Stimulated activated naive CD8-positive, alpha-beta T cell treated with anti-CD3 and anti-CD28 coated beads, Interleukin-15, Interleukin-2, amounts not matched to agents 100 ng/mL and 50 ng/mL, for 24 hours (primary cell): ENCODE measurements around the gene PPP1CC.
"Not testable (repeated sequence)": the region's sequence is repeated elsewhere in the genome, so short reads cannot be mapped to it uniquely, and the experiment has no call there.

ENCODE experiments used
- H3K27ac Mint-ChIP-seq: one replicate; pipeline ENCODE4 v1.8.0; 2021; ENCODE audit warnings: mild to moderate bottlenecking, mixed read lengths
- H3K27me3 Mint-ChIP-seq: one replicate; pipeline ENCODE4 v1.8.0; 2021; ENCODE audit warnings: mixed read lengths
- H3K36me3 Mint-ChIP-seq: one replicate; pipeline ENCODE4 v1.8.0; 2021; ENCODE audit warnings: low read depth, mixed read lengths
- H3K4me1 Mint-ChIP-seq: one replicate; pipeline ENCODE4 v1.8.0; 2021; ENCODE audit warnings: low read depth, mixed read lengths
- H3K4me3 Mint-ChIP-seq: one replicate; pipeline ENCODE4 v1.8.0; 2021; ENCODE audit warnings: mild to moderate bottlenecking, mixed read lengths
- H3K9me3 Mint-ChIP-seq: one replicate; pipeline ENCODE4 v1.8.0; 2021; ENCODE audit warnings: mixed read lengths

PPP1CC gene

DNA sequence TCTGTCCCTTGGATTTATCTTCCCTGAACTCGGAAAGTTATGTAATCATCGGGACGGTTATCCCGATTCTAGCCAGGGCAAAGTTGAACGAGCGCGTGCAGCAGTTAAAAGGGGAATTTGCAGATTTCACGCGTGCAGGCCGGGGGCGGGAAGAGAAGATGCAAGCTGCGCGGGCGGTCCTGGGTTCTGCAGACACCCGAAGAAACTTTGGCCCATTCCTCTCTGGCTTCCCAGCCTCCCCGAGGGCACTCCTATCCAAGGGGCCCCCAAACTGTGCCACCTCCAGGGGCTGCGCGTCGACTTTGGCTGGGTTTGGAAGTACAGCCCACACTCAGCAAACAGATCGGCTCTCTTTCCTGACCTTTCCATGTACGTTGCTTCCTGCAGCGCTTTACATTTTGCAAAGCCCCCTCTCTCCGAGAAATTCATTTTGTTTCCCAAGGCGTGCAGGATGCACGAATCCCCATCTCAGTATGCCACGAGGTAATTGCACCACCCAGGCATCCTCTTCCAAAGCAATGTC, 941 bp upstream of the PPP1CC start:
- H3K4me1 Mint-ChIP-seq: peaks cover 37% of the 10 kb centered on the region
- no peaks in the 10 kb centered on the region for H3K27me3 Mint-ChIP-seq
- H3K36me3 Mint-ChIP-seq: peaks cover 28% of the 10 kb centered on the region
- H3K27ac Mint-ChIP-seq: peak overlapping the region; percentile 88
- H3K4me3 Mint-ChIP-seq: peak overlapping the region; percentile 98
- no peaks in the 10 kb centered on the region for H3K9me3 Mint-ChIP-seq

DNA sequence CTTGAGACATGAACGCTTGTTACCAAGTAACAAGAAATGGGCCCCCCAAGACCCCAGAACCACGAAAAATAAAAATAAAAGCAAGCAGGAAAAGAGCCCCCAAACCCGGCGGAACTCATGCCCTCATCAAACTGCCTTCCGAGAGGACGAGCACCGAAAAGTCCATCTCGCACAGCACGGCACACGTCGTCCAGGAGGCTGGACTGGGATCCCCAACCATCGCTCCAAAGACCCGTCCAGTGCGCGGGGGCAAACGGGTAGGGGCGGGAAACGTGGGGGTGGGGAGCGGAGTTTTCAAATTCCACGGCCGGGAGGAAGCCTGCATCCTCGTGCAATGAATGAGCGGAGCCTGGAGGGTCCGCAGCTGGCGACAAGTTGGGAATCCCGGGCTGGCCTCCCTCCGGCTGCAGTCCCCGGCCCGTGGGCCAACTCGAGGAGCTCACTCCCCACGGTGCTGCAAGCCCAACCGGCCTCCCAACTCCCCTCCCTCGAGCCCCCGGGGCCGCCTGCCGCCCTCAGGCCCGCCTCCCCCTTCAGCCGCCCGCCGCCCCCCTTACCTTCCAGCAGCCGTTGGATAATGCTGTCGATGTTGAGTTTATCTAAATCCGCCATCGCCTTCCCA, 484 bp downstream of the PPP1CC start:
- peak overlapping the region; percentile 98 for H3K27ac Mint-ChIP-seq
- peaks cover 50% of the 10 kb centered on the region for H3K4me1 Mint-ChIP-seq
- no peaks in the 10 kb centered on the region for H3K9me3 Mint-ChIP-seq
- no peaks in the 10 kb centered on the region for H3K27me3 Mint-ChIP-seq
- H3K4me3 Mint-ChIP-seq: peak overlapping the region; percentile 98
- H3K36me3 Mint-ChIP-seq: peaks cover 33% of the 10 kb centered on the region

DNA sequence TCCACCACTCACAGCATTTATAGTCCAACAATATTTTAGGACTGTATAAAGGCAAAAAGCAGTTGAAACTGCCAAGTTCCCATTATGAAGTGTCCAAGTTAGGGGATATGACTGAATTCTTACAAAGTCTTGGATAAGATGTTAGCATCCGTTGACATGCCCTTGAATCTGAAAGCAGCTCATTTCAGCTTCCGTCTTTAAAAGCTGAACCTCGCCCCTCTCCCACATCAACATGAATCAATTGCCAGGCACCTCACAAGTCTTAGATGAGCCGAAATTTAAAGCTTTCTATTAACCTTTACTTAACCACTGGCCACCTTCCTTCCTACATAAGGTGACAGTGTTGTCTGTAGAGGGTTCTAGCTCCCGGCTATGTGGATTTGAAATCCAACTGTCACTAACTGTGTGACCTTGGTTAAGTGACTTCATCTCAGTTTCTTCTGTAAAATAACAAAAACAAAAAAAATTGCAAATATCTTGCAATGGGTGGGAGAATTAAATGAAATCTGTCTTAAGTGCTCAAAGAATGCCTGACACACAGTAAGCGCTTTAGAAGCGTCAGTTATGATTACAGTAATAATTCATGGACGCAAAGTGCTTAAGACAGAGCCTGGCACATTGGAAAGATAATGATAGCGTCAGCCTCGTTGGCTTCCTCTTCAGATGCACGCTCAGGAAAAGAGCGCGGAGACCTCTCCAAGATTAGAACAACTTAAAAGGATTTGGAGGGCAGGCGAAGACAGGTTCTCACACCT, 1.2 kb downstream of the PPP1CC start:
- Mint-ChIP-seq H3K9me3 (no peaks in the 10 kb centered on the region), H3K27ac (peak overlapping the region; percentile 98), H3K4me3 (peak overlapping the region; percentile 98), H3K27me3 (no peaks in the 10 kb centered on the region), H3K4me1 (peaks cover 54% of the 10 kb centered on the region), H3K36me3 (peaks cover 37% of the 10 kb centered on the region)

DNA sequence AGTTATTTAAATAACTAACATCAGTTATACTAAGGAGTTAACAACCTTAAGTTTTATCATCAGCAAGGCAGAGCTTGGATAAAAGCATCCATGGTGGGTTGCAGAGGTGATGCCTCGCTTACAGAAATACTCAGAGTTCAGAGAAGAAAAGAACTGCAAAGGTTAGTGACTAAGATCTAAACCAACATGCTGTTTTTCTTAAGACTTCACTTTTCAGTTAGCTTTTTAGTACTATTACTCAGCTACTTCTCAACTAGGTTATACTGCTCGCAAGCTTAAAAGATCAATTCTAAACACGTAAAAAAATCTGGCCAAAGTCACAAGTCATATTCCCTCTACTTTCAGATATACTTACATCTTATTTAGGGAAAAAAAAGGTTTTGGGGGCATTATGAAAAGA, 2.8 kb downstream of the PPP1CC start:
- H3K36me3 Mint-ChIP-seq: peaks cover 49% of the 10 kb centered on the region
- H3K4me3 Mint-ChIP-seq: peak overlapping the region; percentile 98
- no peaks in the 10 kb centered on the region for H3K9me3 Mint-ChIP-seq
- H3K27me3 Mint-ChIP-seq: no peaks in the 10 kb centered on the region
- peaks cover 69% of the 10 kb centered on the region for H3K4me1 Mint-ChIP-seq
- H3K27ac Mint-ChIP-seq: peak overlapping the region; percentile 73

DNA sequence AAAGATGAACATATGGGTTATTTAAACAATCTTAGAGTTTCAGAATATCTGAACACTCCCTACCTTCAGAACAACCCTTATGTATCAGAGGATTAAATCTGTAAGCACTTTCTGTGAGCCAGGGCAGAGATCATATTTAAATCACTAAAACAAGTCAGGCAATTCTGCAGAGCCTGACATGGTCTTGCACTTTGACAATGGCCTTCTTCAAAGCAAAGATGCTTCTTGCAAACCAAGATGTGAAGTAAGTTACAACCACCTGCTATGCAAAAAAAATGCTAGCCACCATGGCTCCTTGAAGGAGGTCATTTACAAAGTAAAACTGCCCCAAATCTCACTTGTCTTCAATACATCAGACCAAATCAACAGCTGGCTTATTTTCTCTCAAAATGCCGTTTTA, 3.2 kb downstream of the PPP1CC start:
- Mint-ChIP-seq H3K4me1 (peaks cover 72% of the 10 kb centered on the region), H3K27me3 (no peaks in the 10 kb centered on the region), H3K9me3 (no peaks in the 10 kb centered on the region), H3K36me3 (peaks cover 53% of the 10 kb centered on the region), H3K4me3 (peak overlapping the region; percentile 98), H3K27ac (peak overlapping the region; percentile 45)

DNA sequence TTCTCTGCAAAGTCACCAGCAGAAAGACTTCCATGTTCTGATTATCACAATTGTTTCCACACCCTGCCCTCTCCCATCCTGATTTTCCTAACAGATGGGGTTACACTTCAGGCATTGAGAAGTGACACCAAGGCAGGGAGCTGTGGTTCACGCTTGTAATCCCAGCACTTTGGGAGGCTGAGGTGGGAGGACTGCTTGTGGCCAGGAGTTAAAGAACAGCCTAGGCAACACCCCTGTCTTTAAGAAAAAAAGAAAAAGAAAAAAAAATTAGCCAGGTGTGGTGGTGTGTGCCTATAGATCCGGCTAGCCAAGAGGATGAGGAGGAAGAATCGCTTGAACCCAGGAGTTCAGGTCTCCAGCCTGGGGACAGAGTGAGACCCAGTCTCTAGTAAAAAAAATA, 5.2 kb downstream of the PPP1CC start:
- H3K27me3 Mint-ChIP-seq: no peaks in the 10 kb centered on the region
- H3K27ac Mint-ChIP-seq: peak overlapping the region; percentile 41
- H3K9me3 Mint-ChIP-seq: no peaks in the 10 kb centered on the region
- H3K4me1 Mint-ChIP-seq: peaks cover 76% of the 10 kb centered on the region
- H3K36me3 Mint-ChIP-seq: peaks cover 70% of the 10 kb centered on the region
- peak overlapping the region; percentile 41 for H3K4me3 Mint-ChIP-seq

DNA sequence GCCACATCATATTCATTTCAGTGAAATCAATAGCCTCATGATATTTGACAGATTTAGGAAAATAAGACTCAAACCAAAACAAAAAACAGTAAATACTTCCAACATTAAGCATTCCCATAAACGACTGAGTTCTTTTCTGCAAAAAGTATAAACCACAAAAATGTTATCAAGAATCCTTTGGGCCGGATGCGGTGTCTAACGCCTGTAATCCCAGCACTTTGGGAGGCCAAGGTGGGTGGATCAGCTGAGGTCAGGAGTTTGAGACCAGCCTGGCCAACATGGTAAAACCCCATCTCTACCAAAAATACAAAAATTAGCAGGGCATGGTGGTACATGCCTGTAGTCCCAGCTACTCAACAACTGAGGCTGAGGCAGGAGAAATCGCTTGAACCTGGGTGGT, 5.7 kb downstream of the PPP1CC start:
- H3K4me1 Mint-ChIP-seq: peaks cover 81% of the 10 kb centered on the region
- H3K27me3 Mint-ChIP-seq, H3K9me3 Mint-ChIP-seq, H3K4me3 Mint-ChIP-seq: not testable (repeated sequence)
- H3K36me3 Mint-ChIP-seq: peaks cover 75% of the 10 kb centered on the region
- H3K27ac Mint-ChIP-seq: peak overlapping the region; percentile 36

DNA sequence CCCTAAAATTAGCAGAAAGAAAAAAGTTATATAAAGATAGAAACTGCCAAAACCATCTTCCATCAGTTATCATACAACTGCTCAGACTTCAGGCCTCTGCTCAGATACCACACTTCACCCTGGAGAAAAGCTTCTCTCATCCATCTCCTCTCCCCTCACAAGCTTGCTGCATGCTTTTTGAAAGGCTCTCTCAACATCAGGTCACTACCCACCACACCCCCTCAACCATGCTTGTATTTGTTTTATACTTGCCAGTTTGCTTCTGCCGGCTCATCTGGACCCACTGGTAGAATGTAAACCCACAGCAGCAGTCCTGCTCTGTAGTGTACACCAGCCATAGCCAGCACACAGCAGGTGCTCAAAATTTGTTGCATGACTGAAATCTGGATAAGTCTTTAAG, 8.8 kb downstream of the PPP1CC start:
- Mint-ChIP-seq H3K27ac (peak overlapping the region; percentile 39), H3K4me1 (peaks cover 77% of the 10 kb centered on the region), H3K36me3 (peaks cover 78% of the 10 kb centered on the region), H3K27me3 (no peaks in the 10 kb centered on the region), H3K4me3 (no peak overlapping the region), H3K9me3 (no peaks in the 10 kb centered on the region)

DNA sequence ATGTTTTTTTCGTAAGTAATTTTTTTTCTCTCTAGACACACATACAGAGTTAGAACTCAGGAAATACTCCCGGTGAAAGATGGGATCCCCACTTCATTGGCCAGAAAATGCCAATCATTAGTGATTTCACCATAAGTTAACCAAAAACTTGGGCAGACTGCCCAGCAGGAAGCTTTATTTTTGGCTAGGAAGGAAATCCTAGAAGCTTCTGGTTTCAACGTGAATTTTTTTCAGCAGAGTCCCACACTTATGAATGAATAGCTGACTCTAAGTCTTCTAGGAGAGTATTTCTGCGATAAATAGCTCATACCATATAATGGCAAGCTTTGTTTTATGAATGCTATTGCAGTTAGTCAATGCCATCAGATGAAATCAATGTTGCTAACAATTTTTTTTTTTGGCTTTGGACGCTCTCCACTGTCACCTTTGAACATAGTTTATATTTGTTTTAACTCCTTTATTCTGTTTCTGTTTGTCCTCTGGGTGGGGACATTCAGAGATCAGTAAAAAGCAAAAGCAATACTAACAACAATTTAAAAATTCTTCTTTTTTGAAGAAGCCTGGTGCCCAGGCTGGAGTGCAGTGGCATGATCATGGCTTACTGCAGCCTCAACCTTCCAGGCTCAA, 9.5 kb downstream of the PPP1CC start:
- Mint-ChIP-seq H3K4me1 (peaks cover 76% of the 10 kb centered on the region), H3K27ac (no peak overlapping the region), H3K9me3 (no peaks in the 10 kb centered on the region), H3K4me3 (no peak overlapping the region), H3K27me3 (no peaks in the 10 kb centered on the region), H3K36me3 (peaks cover 78% of the 10 kb centered on the region)

DNA sequence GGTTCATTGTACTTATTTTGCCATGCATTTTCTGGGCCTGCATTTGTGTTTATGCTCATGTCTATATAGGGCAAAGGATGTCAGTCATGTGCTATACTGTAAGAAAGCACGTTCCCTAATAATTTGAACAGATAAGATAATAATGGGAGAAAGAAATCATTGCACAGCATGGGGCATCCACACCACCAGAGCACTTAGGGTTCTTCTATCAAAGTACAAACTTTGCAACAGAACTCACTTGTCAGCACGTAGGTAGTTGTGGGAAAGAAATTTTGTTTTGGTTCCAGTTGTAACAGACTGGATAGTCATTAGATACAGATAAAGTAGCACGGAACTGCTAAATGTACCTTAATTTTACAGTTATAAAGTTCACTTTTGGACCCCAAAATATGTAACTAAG, 10.1 kb downstream of the PPP1CC start:
- Mint-ChIP-seq H3K9me3 (no peaks in the 10 kb centered on the region), H3K27me3 (no peaks in the 10 kb centered on the region), H3K27ac (peak overlapping the region; percentile 59), H3K4me1 (peaks cover 75% of the 10 kb centered on the region), H3K36me3 (peaks cover 82% of the 10 kb centered on the region), H3K4me3 (no peak overlapping the region)

DNA sequence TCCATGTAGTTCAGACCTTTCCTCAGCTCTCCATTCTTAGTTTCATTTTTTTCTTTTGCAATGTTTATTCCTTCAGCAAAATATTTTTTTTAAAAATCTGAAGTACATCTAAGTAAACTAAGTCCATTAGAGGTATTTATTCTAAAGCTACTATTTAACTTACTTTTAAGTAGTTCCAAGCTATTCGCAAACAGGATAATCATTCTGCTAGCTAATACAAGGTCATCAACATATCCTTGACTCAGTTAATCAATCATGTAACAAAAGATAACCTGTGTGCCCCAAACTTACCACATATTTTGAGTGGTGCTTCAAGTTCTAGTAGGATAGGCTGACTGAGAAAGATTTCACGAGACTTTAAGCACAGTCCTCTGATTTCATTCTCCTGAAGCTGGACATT, 11.2 kb downstream of the PPP1CC start:
- H3K9me3 Mint-ChIP-seq: no peaks in the 10 kb centered on the region
- no peaks in the 10 kb centered on the region for H3K27me3 Mint-ChIP-seq
- no peak overlapping the region for H3K27ac Mint-ChIP-seq
- H3K4me1 Mint-ChIP-seq: peaks cover 77% of the 10 kb centered on the region
- no peak overlapping the region for H3K4me3 Mint-ChIP-seq
- peaks cover 88% of the 10 kb centered on the region for H3K36me3 Mint-ChIP-seq

DNA sequence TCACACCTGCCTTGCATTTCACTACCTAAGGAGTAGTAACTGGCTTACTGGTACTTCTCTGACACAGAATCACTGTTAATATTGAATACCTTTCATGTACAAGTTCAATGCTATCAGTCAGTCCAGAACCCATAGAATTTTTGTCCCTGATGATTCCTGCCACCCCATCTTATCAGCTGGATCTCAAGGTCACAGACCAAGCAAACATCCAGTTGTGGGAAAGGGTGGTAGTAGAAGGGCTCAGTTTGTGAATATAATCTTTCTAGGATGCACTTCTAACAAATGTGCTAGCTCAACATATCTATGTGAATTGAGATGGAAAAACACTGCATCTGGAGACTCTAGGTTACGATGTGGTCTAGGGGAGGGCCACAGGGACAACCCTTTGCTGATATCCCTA, 14.1 kb downstream of the PPP1CC start:
- H3K9me3 Mint-ChIP-seq: no peaks in the 10 kb centered on the region
- H3K4me3 Mint-ChIP-seq: no peak overlapping the region
- H3K27me3 Mint-ChIP-seq: no peaks in the 10 kb centered on the region
- H3K27ac Mint-ChIP-seq: peak overlapping the region; percentile 32
- H3K4me1 Mint-ChIP-seq: peaks cover 59% of the 10 kb centered on the region
- peaks cover 86% of the 10 kb centered on the region for H3K36me3 Mint-ChIP-seq

DNA sequence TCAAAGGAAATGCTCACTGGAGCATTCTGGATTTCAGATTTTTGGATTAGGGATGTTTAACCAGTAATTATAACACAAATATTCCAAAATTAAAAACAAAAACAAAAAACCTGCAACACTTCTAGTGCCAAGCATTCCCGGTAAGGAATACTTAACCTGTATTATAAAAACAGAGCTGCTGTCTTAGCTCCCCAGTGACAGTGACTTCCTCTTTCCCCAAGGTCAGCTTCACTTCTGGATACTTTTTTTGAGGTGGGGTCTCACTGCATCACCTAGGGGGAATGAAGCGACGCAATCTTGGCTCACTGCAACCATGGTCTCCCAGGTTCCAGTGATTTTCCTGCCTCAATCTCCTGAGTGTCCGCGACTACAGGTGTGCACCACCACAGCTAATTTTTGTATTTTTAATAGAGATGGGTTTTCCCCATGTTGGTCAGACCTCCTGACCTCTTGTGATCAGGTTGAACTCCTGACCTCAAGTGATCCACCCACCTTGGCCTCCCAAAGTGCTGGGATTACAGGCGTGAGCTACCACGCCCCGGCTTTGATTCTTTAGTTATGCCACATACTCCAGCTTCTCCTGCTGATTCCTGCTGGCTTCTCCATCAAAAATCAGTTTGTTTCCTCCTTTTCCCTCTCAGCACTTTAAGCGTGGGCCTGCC, 15.9 kb downstream of the PPP1CC start:
- Mint-ChIP-seq H3K4me1 (peaks cover 41% of the 10 kb centered on the region), H3K27ac (peak overlapping the region; percentile 79), H3K4me3 (no peak overlapping the region), H3K36me3 (peaks cover 84% of the 10 kb centered on the region), H3K9me3 (no peaks in the 10 kb centered on the region), H3K27me3 (no peaks in the 10 kb centered on the region)

DNA sequence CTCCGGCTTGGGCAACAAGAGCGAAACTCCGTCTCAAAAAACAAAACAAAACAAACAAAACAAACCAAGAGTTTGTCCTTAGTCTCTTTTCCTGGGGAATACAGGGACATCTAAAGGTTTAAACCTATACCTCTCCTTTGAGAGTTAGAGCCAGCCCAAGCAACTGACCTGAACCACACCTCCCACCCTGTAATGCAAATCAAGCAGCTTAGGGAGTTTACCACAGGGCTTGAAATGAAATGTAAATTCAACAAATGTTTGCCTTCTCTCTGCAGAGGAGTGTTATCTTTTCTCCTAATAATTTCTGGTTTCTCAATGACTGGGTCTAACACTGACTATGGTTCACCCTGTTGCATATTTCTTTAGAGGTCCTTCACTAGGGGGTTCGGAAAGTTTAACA, 16.7 kb downstream of the PPP1CC start:
- peaks cover 84% of the 10 kb centered on the region for H3K36me3 Mint-ChIP-seq
- peak overlapping the region; percentile 4 for H3K27ac Mint-ChIP-seq
- H3K4me1 Mint-ChIP-seq: peaks cover 33% of the 10 kb centered on the region
- H3K9me3 Mint-ChIP-seq: no peaks in the 10 kb centered on the region
- no peak overlapping the region for H3K4me3 Mint-ChIP-seq
- no peaks in the 10 kb centered on the region for H3K27me3 Mint-ChIP-seq

DNA sequence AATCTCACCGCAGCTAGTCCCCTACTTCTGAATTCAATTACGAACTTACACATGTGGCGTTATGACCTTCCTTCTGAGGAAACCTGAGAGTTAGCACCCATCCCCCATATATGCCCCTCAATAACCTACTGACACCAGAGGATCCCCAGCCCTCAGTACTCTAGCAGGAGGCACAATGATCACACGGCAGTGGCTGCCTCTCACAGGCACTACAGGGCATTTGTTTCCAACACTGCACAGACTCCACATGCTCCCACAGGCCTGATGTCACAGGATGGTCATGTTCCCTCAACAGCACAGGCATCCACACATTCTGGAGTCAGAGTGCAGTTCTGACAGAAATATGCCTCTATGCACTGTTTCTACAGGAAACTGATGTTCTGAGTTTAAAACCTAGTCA, 17.4 kb downstream of the PPP1CC start:
- no peaks in the 10 kb centered on the region for H3K9me3 Mint-ChIP-seq
- no peaks in the 10 kb centered on the region for H3K27me3 Mint-ChIP-seq
- H3K4me1 Mint-ChIP-seq: peaks cover 27% of the 10 kb centered on the region
- H3K27ac Mint-ChIP-seq: no peak overlapping the region
- H3K4me3 Mint-ChIP-seq: no peak overlapping the region
- H3K36me3 Mint-ChIP-seq: peaks cover 84% of the 10 kb centered on the region
